GM21381 (cell line): ENCODE results near the gene CRELD1.
"Not testable (repeated sequence)": the region's sequence is repeated elsewhere in the genome, so short reads cannot be mapped to it uniquely, and the experiment has no call there.

Experiments used
- ATAC-seq: cut with Tn5 transposase; IDR thresholded peaks from one replicate; pipeline ENCODE4 v1.9.1; 2021; ENCODE audit warnings: mild to moderate bottlenecking, moderate library complexity; ENCODE audit not compliant: unreplicated experiment

Gene CRELD1

DNA sequence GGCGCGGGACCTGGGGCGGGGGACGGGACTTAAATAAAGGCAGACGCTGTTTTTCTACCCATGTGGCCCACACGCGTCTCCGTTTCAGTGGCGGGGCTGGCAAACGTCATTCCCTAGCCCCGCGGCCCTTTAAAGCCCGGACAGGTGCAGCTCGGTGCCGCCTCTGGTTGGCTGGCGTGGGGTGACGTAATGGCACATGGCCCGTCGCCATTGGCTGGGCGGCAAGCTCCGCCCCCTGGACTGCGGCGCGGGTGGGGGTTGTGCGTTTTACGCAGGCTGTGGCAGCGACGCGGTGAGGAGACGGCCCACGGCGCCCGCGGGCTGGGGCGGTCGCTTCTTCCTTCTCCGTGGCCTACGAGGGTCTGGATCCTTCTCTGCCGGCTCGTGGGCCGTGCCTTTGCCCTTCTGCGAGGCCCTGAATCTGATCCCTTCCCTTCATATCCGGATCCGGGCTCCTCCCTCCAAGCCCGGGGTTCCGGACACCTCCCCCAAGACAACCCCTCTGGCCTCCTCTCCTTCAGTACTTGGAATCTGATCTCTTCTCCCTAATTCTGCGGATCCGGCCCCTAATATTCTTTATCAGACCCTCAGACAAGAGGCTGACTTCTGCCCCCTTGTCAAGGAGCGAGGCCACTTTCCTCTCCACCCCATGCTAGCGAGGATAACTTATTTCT is at the start of gene CRELD1:
Gene CRELD1 (plus strand): TSS at position 274 of the 674 bp plus-strand sequence. CDS start 605 bp downstream, outside the sequence.
- peak; percentile 88 for ATAC-seq

- ATAC-seq: no peak
These were observed 49.0 kb upstream of the CRELD1 start for GRCh38 chr3:9884555-9885165.

DNA sequence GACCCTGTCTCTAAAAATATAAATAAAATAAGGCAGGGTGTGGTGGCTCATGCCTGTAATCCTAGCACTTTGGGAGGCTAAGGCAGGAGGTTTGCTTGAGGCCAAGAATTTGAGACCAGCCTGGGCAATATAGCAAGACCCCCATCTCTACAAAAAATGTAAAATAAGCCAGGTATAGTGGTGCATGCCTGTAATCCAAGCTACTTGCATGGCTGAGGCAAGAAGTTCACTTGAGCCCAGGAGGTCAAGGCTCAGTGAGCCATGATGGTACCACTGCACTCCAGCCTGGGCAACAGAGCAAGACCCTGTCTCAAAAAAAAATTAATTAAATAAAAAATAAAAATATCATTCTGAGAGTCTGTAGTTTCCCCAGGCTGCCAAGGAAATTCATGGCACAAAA is 47.3 kb upstream of the CRELD1 start:
- ATAC-seq: no peak

- no peak for ATAC-seq
These were observed 46.2 kb upstream of the CRELD1 start for GRCh38 chr3:9887480-9887879.

GRCh38 chr3:9888540-9888939 is 45.1 kb upstream of the CRELD1 start:
- ATAC-seq: no peak

DNA sequence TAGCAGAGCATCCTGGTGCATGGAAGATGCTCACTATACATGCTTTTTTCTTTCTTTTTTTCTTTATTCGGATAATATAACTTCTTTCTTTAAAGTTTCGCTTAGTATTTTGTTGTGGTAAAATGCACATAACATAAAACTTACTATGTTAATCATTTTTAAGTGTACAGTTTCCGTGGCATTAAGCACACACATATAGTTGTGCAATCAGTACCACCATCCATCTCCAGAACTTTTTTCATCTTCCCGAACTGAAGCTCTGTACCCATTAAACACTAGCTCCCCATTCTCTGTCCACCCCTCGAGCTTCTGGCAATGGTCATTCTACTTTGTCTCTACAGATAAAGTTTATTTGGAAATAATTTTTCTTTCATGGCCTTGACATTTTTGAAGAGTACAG is 44.2 kb upstream of the CRELD1 start:
- no peak for ATAC-seq

GRCh38 chr3:9890249-9891071 is 43.2 kb upstream of the CRELD1 start, which contains the start of gene JAGN1:
Gene JAGN1, plus strand, starts transcription at chr3:9890610. Its CDS starts 113 bp downstream, at chr3:9890723.
- peak; percentile 73 for ATAC-seq

- no peak for ATAC-seq
These were observed 42.5 kb upstream of the CRELD1 start for GRCh38 chr3:9891072-9891622.

DNA sequence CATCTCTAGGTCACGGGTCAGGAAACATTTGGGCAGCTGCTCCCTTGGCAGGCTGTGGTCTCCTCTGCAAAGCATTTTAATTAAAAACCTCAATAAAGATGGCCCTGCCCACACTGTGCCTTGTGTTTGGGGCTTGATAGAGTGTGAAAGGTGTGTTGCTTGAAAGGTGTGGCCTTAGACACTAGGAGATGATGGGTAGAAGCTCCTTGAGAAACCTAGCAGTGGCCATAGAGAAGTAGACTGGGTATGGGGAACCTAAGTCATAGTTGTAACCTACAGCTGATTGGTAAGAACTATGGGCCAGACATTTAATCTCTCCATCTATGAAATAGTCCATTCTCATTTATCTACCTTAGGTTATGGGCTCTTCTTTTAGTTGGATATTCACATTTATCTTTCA is 39.9 kb upstream of the CRELD1 start:
- ATAC-seq: no peak

GRCh38 chr3:9895715-9896114 is 37.9 kb upstream of the CRELD1 start:
- ATAC-seq: not testable (repeated sequence)

DNA sequence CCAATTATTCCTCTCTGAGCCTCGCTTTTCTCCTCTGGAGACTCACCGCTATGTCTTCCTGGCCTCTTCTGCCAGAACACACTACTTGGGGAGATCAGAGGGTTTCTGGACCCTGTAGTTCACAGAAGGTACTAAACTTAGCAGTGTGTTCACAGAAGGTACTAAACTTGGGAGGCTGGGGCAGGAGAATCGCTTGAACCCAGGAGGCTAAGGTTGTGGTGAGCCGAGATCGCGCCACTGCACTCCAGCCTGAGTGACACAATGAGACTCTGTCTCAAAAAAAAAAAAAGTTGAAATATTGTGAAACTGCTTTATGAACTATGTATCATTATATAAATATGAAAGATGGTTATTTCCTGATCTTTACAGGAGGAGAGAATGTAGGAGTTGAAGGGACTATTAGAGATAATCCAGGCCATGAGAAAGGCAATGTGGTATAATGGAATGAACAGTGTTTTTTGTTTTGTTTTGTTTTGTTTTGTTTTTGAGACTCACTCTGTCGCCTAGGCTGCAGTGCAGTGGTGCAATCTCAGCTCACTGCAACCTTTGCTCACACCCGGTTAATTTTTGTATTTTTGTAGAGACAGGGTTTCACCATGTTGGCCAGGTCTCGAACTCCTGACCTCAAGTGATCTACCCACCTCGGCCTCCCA is 36.8 kb upstream of the CRELD1 start:
- ATAC-seq: not testable (repeated sequence)

- peak; percentile 60 for ATAC-seq
These were observed 35.9 kb upstream of the CRELD1 start for GRCh38 chr3:9897408-9898372.

GRCh38 chr3:9898467-9899241 is 35.0 kb upstream of the CRELD1 start:
- ATAC-seq: no peak

- no peak for ATAC-seq
These were observed 34.3 kb upstream of the CRELD1 start for GRCh38 chr3:9899289-9899791.

- not testable (repeated sequence) for ATAC-seq
These were observed 32.6 kb upstream of the CRELD1 start for GRCh38 chr3:9900965-9901415.

DNA sequence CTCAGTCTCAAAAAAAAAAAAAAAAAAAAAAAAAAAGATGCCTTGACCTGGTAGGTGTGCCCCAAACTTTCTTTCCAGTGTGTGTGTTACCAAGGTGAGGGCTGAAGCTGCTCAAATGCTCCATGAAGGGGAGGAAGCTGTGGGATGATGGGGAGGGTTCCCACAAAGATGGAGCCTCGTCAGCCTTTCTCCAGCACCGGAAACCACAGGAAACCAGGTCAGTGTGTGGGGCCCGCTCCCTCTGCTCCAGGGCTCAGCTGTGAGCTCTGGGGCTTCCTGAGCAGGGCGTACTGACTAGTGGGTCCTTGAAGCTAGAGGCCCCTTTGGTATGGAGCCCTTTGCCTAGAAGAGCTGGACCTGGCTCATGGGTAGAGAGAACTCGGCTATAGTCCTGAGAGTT is 31.7 kb upstream of the CRELD1 start:
- ATAC-seq: no peak

- ATAC-seq: no peak
These were observed 31.0 kb upstream of the CRELD1 start, which contains the start of gene IL17RE for GRCh38 chr3:9902372-9903237. Gene IL17RE, plus strand, starts transcription at chr3:9902848. Its CDS starts 85 bp downstream, at chr3:9902933.

DNA sequence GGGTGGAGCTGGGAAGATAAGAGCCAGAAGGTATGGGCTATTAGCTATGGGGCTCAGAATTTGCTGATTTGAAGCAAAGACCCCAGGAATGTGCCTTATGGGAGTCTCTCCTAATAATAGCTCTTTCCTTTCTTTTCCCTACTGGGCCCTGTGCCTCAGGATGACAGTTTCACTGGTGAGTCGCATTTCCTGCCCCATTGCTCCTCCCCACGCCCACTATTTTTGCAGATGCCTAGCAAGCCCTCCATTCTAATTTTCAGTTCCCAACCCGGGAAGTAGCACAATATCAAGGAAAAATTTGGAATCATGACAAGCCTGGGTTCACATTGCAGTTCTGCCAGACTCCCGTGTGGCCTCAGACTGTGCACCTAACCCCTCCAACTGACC is 30.4 kb upstream of the CRELD1 start:
- ATAC-seq: no peak
